Measurements from ENCODE around the gene GNG7.

GNG7 gene

GRCh38 chr19:2619076-2619475 lies 83.4 kb downstream of the GNG7 start:
- Histone ChIP-seq H3K9me3 (ENCODE audit: control insufficient read depth, insufficient read depth, low read length) (no peaks in the 10 kb centered on the region), H3F3A (ENCODE audit: control insufficient read depth, insufficient read depth) (peaks cover 35% of the 10 kb centered on the region), H3K4me3 (ENCODE audit: low read length) (peak overlapping the region; percentile 40), H3K4me2 (ENCODE audit: low read length) (peak overlapping the region; percentile 63), H3K9me2 (replicated peaks; ENCODE audit: control insufficient read depth, low read length) (no peaks in the 10 kb centered on the region), H3K4me1 (ENCODE audit: control insufficient read depth, low read length) (peaks cover 79% of the 10 kb centered on the region), H3K27me3 (ENCODE audit: control insufficient read depth, low read length) (no peaks in the 10 kb centered on the region), H3K36me3 (ENCODE audit: control insufficient read depth, low read length) (peaks cover 31% of the 10 kb centered on the region), H4K20me1 (ENCODE audit: control insufficient read depth, insufficient read depth, low read depth, low read length) (no peaks in the 10 kb centered on the region), H3K27ac (ENCODE audit: low read depth, low read length) (peak overlapping the region; percentile 30), H3K79me2 (ENCODE audit: control insufficient read depth, low read length) (peaks cover 66% of the 10 kb centered on the region)
- TF ChIP-seq CTCF (IDR thresholded peaks at IDR 0.05; ENCODE audit: low read depth, low read length, poor library complexity, severe bottlenecking), result no peak

- peaks cover 32% of the 10 kb centered on the region for H3K36me3 ChIP-seq (ENCODE audit: control insufficient read depth, low read length)
- TF ChIP-seq EZH2phosphoT487 (IDR thresholded peaks at IDR 0.05; ENCODE audit: borderline replicate concordance, low read length), result no peak
- no peaks in the 10 kb centered on the region for H3K9me3 ChIP-seq (ENCODE audit: control insufficient read depth, insufficient read depth, low read length)
- peaks cover 79% of the 10 kb centered on the region for H3K4me1 ChIP-seq (ENCODE audit: control insufficient read depth, low read length)
- H3K27ac ChIP-seq (ENCODE audit: low read depth, low read length), result peak overlapping the region; percentile 30
- peaks cover 69% of the 10 kb centered on the region for H3K79me2 ChIP-seq (ENCODE audit: control insufficient read depth, low read length)
- H4K20me1 ChIP-seq (ENCODE audit: control insufficient read depth, insufficient read depth, low read depth, low read length), result 0 out of 2 replicates have a peak, but pooled peaks cover 1% of the 10 kb centered on the region
- no peaks in the 10 kb centered on the region for H3K27me3 ChIP-seq (ENCODE audit: control insufficient read depth, low read length)
- no peaks in the 10 kb centered on the region for H3K9me2 ChIP-seq (replicated peaks; ENCODE audit: control insufficient read depth, low read length)
- peaks cover 32% of the 10 kb centered on the region for H3F3A ChIP-seq (ENCODE audit: control insufficient read depth, insufficient read depth)
- H3K4me2 ChIP-seq (ENCODE audit: low read length), result peak overlapping the region; percentile 63
- peak overlapping the region; percentile 40 for H3K4me3 ChIP-seq (ENCODE audit: low read length)
Measured at GRCh38 chr19:2618611-2619010, 83.9 kb downstream of the GNG7 start.

- Histone ChIP-seq H3K36me3 (ENCODE audit: control insufficient read depth, low read length) (peaks cover 32% of the 10 kb centered on the region), H3K4me2 (ENCODE audit: low read length) (peak overlapping the region; percentile 63), H3F3A (ENCODE audit: control insufficient read depth, insufficient read depth) (peaks cover 28% of the 10 kb centered on the region), H3K79me2 (ENCODE audit: control insufficient read depth, low read length) (peaks cover 76% of the 10 kb centered on the region), H3K4me3 (ENCODE audit: low read length) (no peak overlapping the region; the same call in 1 of the 2 replicates), H3K27ac (ENCODE audit: low read depth, low read length) (no peak overlapping the region), H3K9me2 (replicated peaks; ENCODE audit: control insufficient read depth, low read length) (no peaks in the 10 kb centered on the region), H4K20me1 (ENCODE audit: control insufficient read depth, insufficient read depth, low read depth, low read length) (0 out of 2 replicates have a peak, but pooled peaks cover 8% of the 10 kb centered on the region), H3K9me3 (ENCODE audit: control insufficient read depth, insufficient read depth, low read length) (no peaks in the 10 kb centered on the region), H3K4me1 (ENCODE audit: control insufficient read depth, low read length) (peaks cover 80% of the 10 kb centered on the region), H3K27me3 (ENCODE audit: control insufficient read depth, low read length) (no peaks in the 10 kb centered on the region)
- TF ChIP-seq EZH2phosphoT487 (IDR thresholded peaks at IDR 0.05; ENCODE audit: borderline replicate concordance, low read length), result no peak
- TF ChIP-seq CTCF (IDR thresholded peaks at IDR 0.05; ENCODE audit: low read depth, low read length, poor library complexity, severe bottlenecking), result no peak
Measured at GRCh38 chr19:2617393-2618165, 84.9 kb downstream of the GNG7 start.

- Histone ChIP-seq H3K4me1 (ENCODE audit: control insufficient read depth, low read length) (peaks cover 87% of the 10 kb centered on the region), H3K27me3 (ENCODE audit: control insufficient read depth, low read length) (no peaks in the 10 kb centered on the region), H3K9me3 (ENCODE audit: control insufficient read depth, insufficient read depth, low read length) (no peaks in the 10 kb centered on the region), H3K4me3 (ENCODE audit: low read length) (no peak overlapping the region), H3F3A (ENCODE audit: control insufficient read depth, insufficient read depth) (peaks cover 28% of the 10 kb centered on the region), H3K27ac (ENCODE audit: low read depth, low read length) (no peak overlapping the region), H3K79me2 (ENCODE audit: control insufficient read depth, low read length) (peaks cover 83% of the 10 kb centered on the region), H3K9me2 (replicated peaks; ENCODE audit: control insufficient read depth, low read length) (no peaks in the 10 kb centered on the region), H3K36me3 (ENCODE audit: control insufficient read depth, low read length) (peaks cover 32% of the 10 kb centered on the region), H3K4me2 (ENCODE audit: low read length) (peak overlapping the region; percentile 14), H4K20me1 (ENCODE audit: control insufficient read depth, insufficient read depth, low read depth, low read length) (0 out of 2 replicates have a peak, but pooled peaks cover 12% of the 10 kb centered on the region)
- TF ChIP-seq CTCF (IDR thresholded peaks at IDR 0.05; ENCODE audit: low read depth, low read length, poor library complexity, severe bottlenecking) (no peak), EZH2phosphoT487 (IDR thresholded peaks at IDR 0.05; ENCODE audit: borderline replicate concordance, low read length) (no peak)
Measured at GRCh38 chr19:2616741-2617392, 85.6 kb downstream of the GNG7 start.

Measured in DOHH2 (cell line).